K562 treated with DMSO at 1 percent for 48 hours (cell line): ENCODE results near the gene SEPHS2. TPM values are rescaled to one million over a fixed set of nuclear protein-coding genes. Genes with fewer than 3 reads are reported as not detected.

Source experiments
- total RNA-seq: library from RNA; unstranded; fragments of 300-600 nt; gene quantifications from 2 replicates; pipeline ENCODE4 v1.2.3, GENCODE V29; 2022; ENCODE audit warnings: low replicate concordance; ENCODE audit errors: extremely low read depth

SEPHS2 gene, protein sequence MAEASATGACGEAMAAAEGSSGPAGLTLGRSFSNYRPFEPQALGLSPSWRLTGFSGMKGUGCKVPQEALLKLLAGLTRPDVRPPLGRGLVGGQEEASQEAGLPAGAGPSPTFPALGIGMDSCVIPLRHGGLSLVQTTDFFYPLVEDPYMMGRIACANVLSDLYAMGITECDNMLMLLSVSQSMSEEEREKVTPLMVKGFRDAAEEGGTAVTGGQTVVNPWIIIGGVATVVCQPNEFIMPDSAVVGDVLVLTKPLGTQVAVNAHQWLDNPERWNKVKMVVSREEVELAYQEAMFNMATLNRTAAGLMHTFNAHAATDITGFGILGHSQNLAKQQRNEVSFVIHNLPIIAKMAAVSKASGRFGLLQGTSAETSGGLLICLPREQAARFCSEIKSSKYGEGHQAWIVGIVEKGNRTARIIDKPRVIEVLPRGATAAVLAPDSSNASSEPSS
- total RNA-seq = not detected in 2 replicates

DNA sequence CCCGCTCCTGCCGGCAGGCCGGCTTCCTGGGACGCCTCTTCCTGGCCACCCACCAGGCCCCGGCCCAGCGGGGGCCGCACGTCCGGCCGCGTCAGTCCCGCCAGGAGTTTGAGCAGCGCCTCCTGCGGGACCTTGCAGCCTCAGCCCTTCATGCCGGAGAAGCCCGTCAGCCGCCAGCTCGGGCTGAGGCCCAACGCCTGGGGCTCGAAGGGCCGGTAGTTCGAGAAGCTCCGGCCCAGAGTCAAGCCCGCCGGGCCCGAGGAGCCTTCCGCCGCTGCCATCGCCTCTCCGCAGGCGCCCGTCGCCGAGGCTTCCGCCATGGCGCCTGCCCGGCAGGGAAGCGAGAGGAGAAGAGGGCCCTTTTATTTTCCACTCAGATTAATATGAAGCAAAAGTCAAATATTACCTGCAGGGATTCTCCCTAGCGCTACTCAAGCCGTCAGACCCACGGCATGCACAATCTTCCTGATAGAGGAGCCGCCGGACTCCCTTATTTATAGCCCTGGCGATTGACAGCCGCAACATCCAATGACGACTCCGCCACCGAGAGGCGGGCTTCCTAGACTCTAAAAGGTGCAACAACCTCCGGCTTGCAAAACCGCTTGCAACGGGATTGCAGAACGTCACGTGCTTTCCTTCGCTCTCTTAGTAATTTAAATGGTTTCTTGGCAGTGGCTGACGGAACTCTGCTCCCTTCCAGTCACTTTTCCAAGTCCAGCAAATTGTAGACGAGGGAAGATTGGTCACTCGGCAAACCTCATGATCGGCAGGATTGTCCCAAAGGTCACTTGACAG is at the start of gene SEPHS2:
Gene SEPHS2 (minus strand): TSS at position 467 of the 795 bp plus-strand sequence. CDS start 147 bp downstream, at position 320.

DNA sequence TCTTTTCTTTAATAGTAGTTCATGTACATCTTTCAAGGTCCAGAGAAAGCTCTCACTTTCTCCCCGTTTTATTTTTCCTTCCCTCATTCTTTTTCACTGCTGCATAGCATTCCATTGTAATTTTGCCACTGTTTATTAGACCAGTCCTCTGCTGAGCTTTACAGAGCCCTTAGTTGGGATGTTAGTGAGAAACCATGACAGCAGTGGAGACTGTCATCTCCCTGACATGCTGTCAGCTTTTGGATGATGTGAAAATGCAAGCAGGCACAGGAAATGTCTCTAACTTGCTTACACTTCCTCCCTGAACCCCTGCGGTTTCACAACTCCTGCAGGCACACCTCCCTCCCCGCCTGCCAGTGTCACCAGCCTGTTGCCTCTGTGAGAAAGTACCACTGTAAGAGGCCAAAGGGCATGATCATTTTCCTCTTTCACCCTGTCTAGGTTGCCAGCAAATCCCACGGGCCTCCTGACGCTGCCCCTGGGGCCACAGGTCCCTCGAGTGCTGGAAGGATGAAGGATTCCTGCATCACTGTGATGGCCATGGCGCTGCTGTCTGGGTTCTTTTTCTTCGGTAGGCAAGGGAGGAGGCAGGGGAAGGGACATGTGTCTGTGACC is 26.8 kb upstream of the SEPHS2 start, which contains the start of gene ITGAL:
Gene ITGAL (plus strand): TSS at position 415 of the 615 bp plus-strand sequence. CDS start 96 bp downstream, at position 511.

DNA sequence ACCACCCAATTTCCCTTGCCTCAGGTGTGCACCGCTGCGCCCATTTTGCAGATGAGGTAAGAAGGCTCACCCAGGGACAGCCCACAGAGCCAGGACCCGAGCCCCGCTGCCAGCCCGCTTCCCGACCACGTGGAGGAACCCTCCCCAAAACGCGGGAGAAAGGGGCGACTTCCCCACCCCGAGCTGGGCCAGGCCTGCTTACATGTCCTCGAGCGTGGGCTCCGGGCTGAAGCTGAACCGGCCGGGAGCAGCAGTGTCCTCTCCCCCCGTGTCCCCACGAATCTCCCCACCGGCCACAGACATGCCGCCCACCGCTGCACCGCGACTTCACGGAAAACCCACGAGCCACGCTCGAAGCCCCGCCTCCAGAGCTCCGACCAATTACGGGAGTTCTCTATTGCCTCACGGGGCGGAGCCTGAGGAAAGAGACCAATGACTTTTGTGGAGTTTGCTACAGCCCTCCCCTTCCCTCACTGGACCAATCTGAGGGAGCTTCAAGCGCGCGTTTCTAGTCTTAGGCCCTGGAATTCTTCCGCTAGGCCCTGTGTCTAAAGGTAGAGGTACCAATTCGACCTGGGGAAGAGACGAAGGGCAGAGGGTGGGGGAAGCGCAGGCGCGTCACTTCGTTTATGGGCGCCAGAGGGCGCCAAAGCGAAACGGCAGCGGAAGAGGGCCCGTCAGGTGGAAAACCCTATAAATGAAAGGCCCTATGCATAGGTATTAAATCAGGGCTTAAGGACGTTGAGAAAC is 15.8 kb downstream of the SEPHS2 start, which contains the start of gene DCTPP1:
Gene DCTPP1 (minus strand): TSS at position 353 of the 750 bp plus-strand sequence. CDS start 50 bp downstream, at position 303.

DNA sequence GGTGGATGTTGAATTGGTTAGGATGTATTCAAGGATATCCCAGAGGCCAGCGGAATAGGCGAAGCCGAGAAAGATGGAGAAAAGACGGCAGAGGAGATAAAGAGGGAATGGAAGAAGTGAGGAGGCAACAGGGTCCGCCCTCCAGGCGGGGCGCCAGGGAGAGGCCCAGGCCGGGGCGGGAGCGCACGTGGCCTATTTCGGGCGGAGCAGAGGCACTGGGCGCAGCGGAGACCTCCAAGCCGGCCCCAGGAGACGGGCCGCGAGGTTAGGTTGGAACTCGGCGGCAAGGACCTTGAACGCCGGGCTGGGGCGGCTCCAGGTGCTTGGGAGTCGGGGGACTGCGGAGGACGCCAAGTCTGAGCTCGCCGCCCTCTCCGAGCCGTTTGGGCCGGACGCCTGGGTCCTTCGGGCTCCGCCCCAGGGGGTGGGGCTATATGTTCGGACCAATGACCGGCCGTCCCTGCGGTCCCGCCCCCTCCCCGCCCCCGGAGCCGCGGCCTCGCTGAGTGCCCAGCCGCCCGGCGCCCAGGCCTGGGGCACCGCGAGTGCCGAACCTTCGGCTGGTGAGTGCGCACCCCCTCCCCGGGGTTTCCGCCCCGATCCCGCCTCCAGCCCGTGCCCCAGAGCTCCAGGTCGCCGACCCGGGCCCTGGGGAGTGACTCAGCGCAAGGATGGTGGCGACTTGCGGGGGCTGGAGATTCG is 38.4 kb downstream of the SEPHS2 start, which contains the start of gene ZNF771:
Gene ZNF771 (plus strand): TSS at position 505 of the 702 bp plus-strand sequence. CDS start 448 bp downstream, outside the sequence.

DNA sequence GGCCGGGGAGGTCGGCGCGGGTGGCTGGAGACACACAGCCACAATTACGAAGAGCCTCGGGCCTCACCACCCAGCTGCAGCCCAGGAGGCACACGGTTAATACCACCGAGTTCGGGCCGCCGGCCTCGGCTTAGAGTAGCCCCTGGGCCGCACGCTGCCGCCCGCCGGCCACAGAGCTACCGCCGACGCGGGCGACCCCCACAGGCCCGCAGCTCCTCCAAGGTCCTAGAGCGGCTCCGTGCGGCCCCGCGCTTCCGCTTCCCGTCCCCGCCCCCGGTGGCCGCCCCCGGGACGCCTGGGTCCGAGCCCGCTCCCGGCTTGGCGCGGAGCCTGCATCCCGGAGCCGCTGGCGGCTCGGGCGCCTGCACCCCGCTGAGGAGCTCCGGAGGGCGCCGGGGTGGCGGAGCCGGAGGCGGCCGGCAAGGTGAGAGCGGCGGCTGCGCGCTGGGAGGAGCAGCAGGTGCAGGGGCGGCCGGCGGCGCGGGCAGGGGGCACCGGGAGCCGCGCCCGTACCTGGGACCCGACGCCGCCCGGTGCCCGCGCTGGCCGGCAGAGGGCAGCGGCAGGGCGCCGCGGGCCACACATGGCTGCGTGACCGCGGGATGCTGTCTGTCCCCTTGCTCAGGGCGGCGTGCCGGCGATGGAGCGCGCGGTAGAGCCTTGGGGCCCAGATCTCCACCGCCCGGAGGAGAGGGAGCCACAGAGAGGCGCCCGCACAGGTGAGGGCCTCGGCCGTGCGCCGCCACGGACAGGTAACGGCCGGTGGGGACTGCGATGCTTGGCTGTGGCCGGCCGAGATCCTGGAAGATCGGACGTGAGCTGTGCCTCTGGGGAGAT is 50.3 kb downstream of the SEPHS2 start, which contains the start of gene ZNF48:
Gene ZNF48 (plus strand): TSS at position 266 of the 837 bp plus-strand sequence. CDS start 375 bp downstream, at position 641.

Other genes starting within 250 kb of the SEPHS2 start
- not detected in 2 replicates for gene SULT1A3, start 246.6 kb downstream of the SEPHS2 start, total RNA-seq
- not detected in 2 replicates for gene NPIPB13, start 197.4 kb downstream of the SEPHS2 start, total RNA-seq
- not detected in 2 replicates for gene CD2BP2, start 90.6 kb downstream of the SEPHS2 start, total RNA-seq
- not detected in 2 replicates for gene TBC1D10B, start 75.4 kb downstream of the SEPHS2 start, total RNA-seq
- gene MYL11, start 71.1 kb downstream of the SEPHS2 start, total RNA-seq = not detected in 2 replicates
- not detected in 2 replicates for gene SEPTIN1, start 63.3 kb downstream of the SEPHS2 start, total RNA-seq
- not detected in 2 replicates for gene ZNF48, start 50.5 kb downstream of the SEPHS2 start, total RNA-seq
- not detected in 2 replicates for gene ZNF771, start 38.3 kb downstream of the SEPHS2 start, total RNA-seq
- gene DCTPP1, start 15.8 kb downstream of the SEPHS2 start, total RNA-seq = not detected in 2 replicates
- not detected in 2 replicates for gene ITGAL, start 26.9 kb upstream of the SEPHS2 start, total RNA-seq
- gene ZNF768, start 80.7 kb upstream of the SEPHS2 start, total RNA-seq = not detected in 2 replicates
- gene ZNF747, start 89.0 kb upstream of the SEPHS2 start, total RNA-seq = not detected in 2 replicates
- gene ZNF764, start 112.5 kb upstream of the SEPHS2 start, total RNA-seq = not detected in 2 replicates
- gene ZNF688, start 125.8 kb upstream of the SEPHS2 start, total RNA-seq = not detected in 2 replicates
- not detected in 2 replicates for gene ZNF785, start 139.8 kb upstream of the SEPHS2 start, total RNA-seq
- gene ZNF689, start 164.5 kb upstream of the SEPHS2 start, total RNA-seq = not detected in 2 replicates
- gene PRR14, start 205.1 kb upstream of the SEPHS2 start, total RNA-seq = not detected in 2 replicates
- gene FBRS, start 212.6 kb upstream of the SEPHS2 start, total RNA-seq = not detected in 2 replicates